Neuronal stem cell (in vitro differentiated cells): ENCODE data around the gene ELOA2.

Experiments
- DNase-seq: peaks from one replicate; pipeline ENCODE4 v3.0.0-alpha.2; 2013; ENCODE audit warnings: low spot score
- H2AFZ ChIP-seq: one replicate; pipeline ENCODE4 v1.6.1; 2013; ENCODE audit warnings: mild to moderate bottlenecking, low read length, inconsistent platforms
- H2AK5ac ChIP-seq: 2 replicates; pipeline ENCODE4 v1.6.1; 2013; ENCODE audit warnings: low read depth, mild to moderate bottlenecking, inconsistent platforms, low read length, moderate library complexity, mixed read lengths
- H2BK120ac ChIP-seq: 2 replicates; pipeline ENCODE4 v1.6.1; 2013; ENCODE audit warnings: low read depth, mild to moderate bottlenecking, inconsistent platforms, low read length, moderate library complexity, mixed read lengths
- H2BK12ac ChIP-seq: one replicate; pipeline ENCODE4 v1.6.1; 2013; ENCODE audit warnings: low read length, inconsistent platforms
- H2BK15ac ChIP-seq: 2 replicates; pipeline ENCODE4 v1.6.1; 2013; ENCODE audit warnings: mild to moderate bottlenecking, low read length, inconsistent platforms, mixed read lengths
- H2BK5ac ChIP-seq: one replicate; pipeline ENCODE4 v1.6.1; 2013; ENCODE audit warnings: inconsistent platforms, mild to moderate bottlenecking, low read length, moderate library complexity
- H3K14ac ChIP-seq: one replicate; pipeline ENCODE4 v1.6.1; 2013; ENCODE audit warnings: low read length, inconsistent platforms
- H3K18ac ChIP-seq: 2 replicates; pipeline ENCODE4 v1.6.1; 2013; ENCODE audit warnings: low read length, inconsistent platforms
- H3K23ac ChIP-seq: 2 replicates; pipeline ENCODE4 v1.6.1; 2013; ENCODE audit warnings: low read depth, mild to moderate bottlenecking, mixed read lengths, low read length, inconsistent platforms; ENCODE audit not compliant: poor library complexity
- H3K27ac ChIP-seq: replicated peaks from 3 replicates; pipeline ENCODE4 v1.5.1; 2013; ENCODE audit warnings: low read length, inconsistent platforms
- H3K27me3 ChIP-seq, 3 experiments: 2 replicates each; pipeline ENCODE4 v1.6.1; 2013; ENCODE audit warnings: low read length in 3 of 3, mild to moderate bottlenecking in 2 of 3, inconsistent platforms in 1 of 3, low read depth in 1 of 3, mixed read lengths in 1 of 3, moderate library complexity in 1 of 3; ENCODE audit not compliant: control insufficient read depth in 3 of 3, insufficient read depth in 3 of 3
- H3K36me3 ChIP-seq, 2 donors: replicated peaks in 1 of 2; 2 replicates each; pipeline ENCODE4 v1.6.1; 2013; ENCODE audit warnings: low read length in 2 of 2; ENCODE audit not compliant: control insufficient read depth in 2 of 2, insufficient read depth in 2 of 2
- H3K4ac ChIP-seq: 2 replicates; pipeline ENCODE4 v1.6.1; 2013; ENCODE audit warnings: inconsistent platforms, mild to moderate bottlenecking, low read length, moderate library complexity
- H3K4me1 ChIP-seq, 2 donors: 1 replicate in 1 of 2; 2 replicates in 1 of 2; pipeline ENCODE4 v1.6.1; 2013; ENCODE audit warnings: low read length in 2 of 2, low read depth in 1 of 2; ENCODE audit not compliant: control insufficient read depth in 2 of 2, insufficient read depth in 1 of 2
- H3K4me2 ChIP-seq: one replicate; pipeline ENCODE4 v1.6.1; 2013; ENCODE audit warnings: mild to moderate bottlenecking, low read length, inconsistent platforms; ENCODE audit not compliant: insufficient read depth, poor library complexity, severe bottlenecking
- H3K4me3 ChIP-seq, 2 donors: 2 replicates each; pipeline ENCODE4 v1.5.1; 2013; ENCODE audit warnings: low read length in 2 of 2, mild to moderate bottlenecking in 2 of 2, inconsistent platforms in 1 of 2, moderate library complexity in 1 of 2
- H3K79me1 ChIP-seq: one replicate; pipeline ENCODE4 v1.6.1; 2013; ENCODE audit warnings: low read depth, mild to moderate bottlenecking, inconsistent platforms, low read length, moderate library complexity
- H3K9ac ChIP-seq: one replicate; pipeline ENCODE4 v1.6.1; 2013; ENCODE audit warnings: mild to moderate bottlenecking, low read depth, low read length, inconsistent platforms; ENCODE audit not compliant: poor library complexity
- H3K9me3 ChIP-seq, 2 donors: replicated peaks in 1 of 2; 2 replicates each; pipeline versions ENCODE3 to v1.6.1; 2013; ENCODE audit warnings: low read length in 2 of 2, mild to moderate bottlenecking in 2 of 2, inconsistent platforms in 1 of 2, low read depth in 1 of 2, mixed read lengths in 1 of 2, moderate library complexity in 1 of 2; ENCODE audit not compliant: control insufficient read depth in 2 of 2, insufficient read depth in 1 of 2
- H4K8ac ChIP-seq: one replicate; pipeline ENCODE4 v1.6.1; 2013; ENCODE audit warnings: low read depth, mild to moderate bottlenecking, inconsistent platforms, low read length, moderate library complexity
- H4K91ac ChIP-seq: one replicate; pipeline ENCODE4 v1.6.1; 2013; ENCODE audit warnings: low read length, low read depth, mild to moderate bottlenecking, inconsistent platforms; ENCODE audit not compliant: poor library complexity
- WGBS, 2 donors: extraction: QIAGEN DNeasy Blood & Tissue Kit; methylation state at CpG; one replicate each; pipeline ENCODE4 v1.1.7; 2013; ENCODE audit warnings: missing lambda C conversion rate in 2 of 2, mixed read lengths in 1 of 2; ENCODE audit not compliant: insufficient read length in 2 of 2, insufficient replicate concordance in 1 of 2; ENCODE audit errors: extremely low coverage in 2 of 2; 5-methylcytosine and 5-hydroxymethylcytosine counted together

ELOA2 gene

DNA sequence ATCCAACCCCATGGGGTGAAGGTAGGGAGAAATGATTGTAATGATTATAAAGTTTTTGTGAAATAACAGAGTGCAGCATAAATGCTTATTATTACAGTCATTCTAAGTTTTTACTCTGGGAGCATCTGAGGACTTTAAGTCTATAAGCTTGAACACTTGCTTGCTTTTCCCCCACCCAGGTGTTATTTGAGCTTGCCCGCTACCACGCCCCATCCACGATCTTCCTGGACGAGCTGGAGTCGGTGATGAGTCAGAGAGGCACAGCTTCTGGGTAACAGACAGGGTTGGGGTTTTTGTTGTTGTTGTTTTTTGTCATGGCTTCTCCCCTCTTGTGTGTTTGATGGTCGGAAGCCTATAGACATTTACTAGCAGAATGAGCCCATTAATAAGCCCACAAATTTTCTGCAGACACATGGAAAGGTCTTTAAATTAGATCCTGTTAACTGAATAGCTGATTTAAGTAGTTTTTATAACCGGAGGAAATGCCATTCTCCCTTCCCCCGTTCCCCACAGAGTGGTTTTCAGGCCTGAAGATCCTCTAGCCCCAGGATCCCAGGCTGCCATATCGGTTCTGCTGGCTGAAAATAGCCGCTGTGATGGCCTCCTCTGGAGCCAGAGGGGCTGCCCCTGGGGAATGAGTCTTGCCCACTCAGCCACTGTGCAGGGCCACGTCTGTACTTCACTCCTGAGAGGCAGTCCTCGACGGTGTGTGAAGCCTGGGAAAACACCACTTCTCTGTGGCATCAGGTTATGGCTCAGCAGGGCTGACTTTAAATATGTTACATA lies 39.9 kb upstream of the ELOA2 start:
- no peak overlapping the region for H3K4me2 ChIP-seq
- no peak overlapping the region for H3K27ac ChIP-seq
- no peak overlapping the region for H3K9ac ChIP-seq
- H3K4me3 ChIP-seq: no peak overlapping the region
- H4K91ac ChIP-seq: no peak overlapping the region
- no peaks in the 10 kb centered on the region for H3K36me3 ChIP-seq
- peaks cover 8 to 12% of the 10 kb centered on the region in 2 donors for H3K4me1 ChIP-seq
- H2AK5ac ChIP-seq: no peak overlapping the region
- H3K79me1 ChIP-seq: no peaks in the 10 kb centered on the region
- H2AFZ ChIP-seq: no peak overlapping the region
- no peak overlapping the region for H2BK120ac ChIP-seq
- no peak overlapping the region for H2BK15ac ChIP-seq
- H3K9me3 ChIP-seq: no peaks in the 10 kb centered on the region
- H2BK12ac ChIP-seq: no peak overlapping the region
- H3K27me3 ChIP-seq: peaks cover 0 to 80% (median 0%) of the 10 kb centered on the region in 3 experiments
- H2BK5ac ChIP-seq: no peak overlapping the region
- H3K23ac ChIP-seq: no peak overlapping the region
- no CpG with 5 or more reads among the region's 13 CpGs for WGBS, 2 donors
- H3K18ac ChIP-seq: peak overlapping the region; percentile 76
- H3K14ac ChIP-seq: no peak overlapping the region
- no peak overlapping the region for H3K4ac ChIP-seq
- DNase-seq: no peak
- no peak overlapping the region for H4K8ac ChIP-seq

DNA sequence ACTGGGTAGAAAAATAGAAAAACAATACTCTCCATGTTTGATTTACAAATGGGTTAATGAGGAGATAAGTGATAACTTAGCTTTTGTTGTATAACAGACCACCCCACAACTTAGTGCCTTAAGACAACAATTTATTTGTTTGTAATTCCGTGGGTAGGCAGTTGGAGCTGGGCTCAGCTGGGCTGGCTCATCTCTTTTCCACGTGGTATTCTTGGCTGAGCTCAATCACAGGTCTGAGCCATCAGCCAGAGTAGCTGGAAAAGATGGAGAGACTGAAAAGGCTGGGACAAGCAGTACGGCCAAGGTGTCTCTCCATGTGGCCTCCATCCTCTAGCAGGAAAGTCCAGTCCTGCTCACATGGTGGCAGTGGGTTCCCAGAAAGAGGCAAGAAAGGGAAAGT lies 32.2 kb upstream of the ELOA2 start:
- Histone ChIP-seq H3K4me3 (no peak overlapping the region), H3K79me1 (no peaks in the 10 kb centered on the region), H3K4me1 (no peaks in the 10 kb centered on the region), H3K18ac (no peak overlapping the region), H3K27ac (no peak overlapping the region), H2BK5ac (no peak overlapping the region), H3K36me3 (no peaks in the 10 kb centered on the region), H3K14ac (no peak overlapping the region), H4K91ac (no peak overlapping the region), H2BK12ac (no peak overlapping the region), H2AFZ (no peak overlapping the region), H2BK15ac (no peak overlapping the region), H2BK120ac (no peak overlapping the region), H4K8ac (no peak overlapping the region), H3K27me3 (peaks cover 0 to 51% (median 0%) of the 10 kb centered on the region in 3 experiments), H3K9me3 (no peaks in the 10 kb centered on the region), H3K4ac (no peak overlapping the region), H3K23ac (no peak overlapping the region), H2AK5ac (no peak overlapping the region), H3K9ac (no peak overlapping the region), H3K4me2 (no peak overlapping the region)
- no CpG with 5 or more reads among the region's 3 CpGs for WGBS, 2 donors
- DNase-seq: no peak

DNA sequence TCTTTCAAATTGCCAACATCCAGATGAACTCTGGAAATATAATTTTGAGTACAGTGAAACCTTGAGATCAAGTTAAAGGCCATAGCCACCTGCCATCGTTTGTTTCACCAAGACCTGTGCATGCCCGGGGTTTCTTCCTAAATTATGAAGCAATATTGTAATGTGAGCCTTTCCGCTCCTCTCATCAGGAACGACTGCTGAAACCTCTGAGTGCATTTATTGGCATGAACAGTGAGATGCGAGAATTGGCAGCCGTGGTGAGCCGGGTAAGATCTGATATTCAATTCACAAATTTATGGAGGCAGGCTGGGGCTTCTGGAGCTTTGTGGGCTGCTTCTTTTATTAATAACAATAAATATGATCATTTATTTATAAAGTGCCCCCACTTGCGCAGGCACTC lies 27.7 kb upstream of the ELOA2 start:
- Histone ChIP-seq H2AFZ (no peak overlapping the region), H2BK15ac (no peak overlapping the region), H3K4me1 (no peaks in the 10 kb centered on the region), H2BK120ac (no peak overlapping the region), H3K79me1 (no peaks in the 10 kb centered on the region), H3K9me3 (no peaks in the 10 kb centered on the region), H3K14ac (no peak overlapping the region), H3K9ac (no peak overlapping the region), H4K8ac (no peak overlapping the region), H3K4me2 (no peak overlapping the region), H3K27ac (no peak overlapping the region), H4K91ac (no peak overlapping the region), H3K36me3 (no peaks in the 10 kb centered on the region), H2BK12ac (no peak overlapping the region), H3K23ac (no peak overlapping the region), H3K18ac (no peak overlapping the region), H3K27me3 (peaks cover 0 to 15% (median 0%) of the 10 kb centered on the region in 3 experiments), H2BK5ac (no peak overlapping the region), H3K4ac (no peak overlapping the region), H3K4me3 (no peak overlapping the region), H2AK5ac (no peak overlapping the region)
- DNase-seq: no peak
- WGBS, 2 donors: no CpG with 5 or more reads among the region's 8 CpGs

DNA sequence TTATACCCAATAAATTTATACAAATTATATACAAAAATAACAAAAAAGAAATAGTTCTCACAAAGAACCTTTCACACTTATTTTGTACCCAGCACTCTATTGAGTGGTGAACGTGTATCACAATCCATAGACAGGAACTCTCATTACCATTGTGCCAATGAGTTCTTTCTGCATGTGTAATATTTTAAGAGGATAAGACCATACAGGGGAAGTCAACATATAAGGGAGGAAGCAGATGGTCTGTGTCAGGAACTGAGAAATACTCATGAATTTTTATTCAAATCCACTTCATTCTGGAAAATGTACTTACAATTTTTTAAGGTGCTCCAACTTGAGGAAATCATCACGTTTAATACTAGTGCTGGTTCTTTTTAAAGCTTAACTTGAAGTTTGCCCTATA lies 27.1 kb upstream of the ELOA2 start:
- H3K4me3 ChIP-seq: no peak overlapping the region
- H2AK5ac ChIP-seq: no peak overlapping the region
- peaks cover 0 to 10% (median 0%) of the 10 kb centered on the region in 3 experiments for H3K27me3 ChIP-seq
- no peak for DNase-seq
- H4K8ac ChIP-seq: no peak overlapping the region
- H3K23ac ChIP-seq: no peak overlapping the region
- H3K4me2 ChIP-seq: no peak overlapping the region
- H3K9me3 ChIP-seq: no peaks in the 10 kb centered on the region
- H3K18ac ChIP-seq: no peak overlapping the region
- no CpG with 5 or more reads among the region's 2 CpGs for WGBS, 2 donors
- H3K36me3 ChIP-seq: no peaks in the 10 kb centered on the region
- H3K14ac ChIP-seq: no peak overlapping the region
- H4K91ac ChIP-seq: no peak overlapping the region
- no peak overlapping the region for H2BK5ac ChIP-seq
- no peak overlapping the region for H3K4ac ChIP-seq
- peaks cover 0 to 2% of the 10 kb centered on the region in 2 donors for H3K4me1 ChIP-seq
- H3K27ac ChIP-seq: no peak overlapping the region
- no peak overlapping the region for H2BK15ac ChIP-seq
- H3K9ac ChIP-seq: no peak overlapping the region
- no peak overlapping the region for H2BK12ac ChIP-seq
- no peak overlapping the region for H2BK120ac ChIP-seq
- no peaks in the 10 kb centered on the region for H3K79me1 ChIP-seq
- H2AFZ ChIP-seq: no peak overlapping the region
